Kidney glomerular epithelial cell (primary cell): Measurements from ENCODE around the gene LCN2.
"Not testable (repeated sequence)": the region's sequence is repeated elsewhere in the genome, so short reads cannot be mapped to it uniquely, and the experiment has no call there.

Experiments used
- DNase-seq: peaks from one replicate; lab custom pipeline; 2025; lab: John Stamatoyannopoulos, UW

LCN2 gene

GRCh38 chr9:128149001-128149701 lies at the start of gene LCN2:
Gene LCN2 (plus strand): TSS chr9:128149453. CDS start chr9:128149526, 73 bp downstream.
- DNase-seq = peak; percentile 6

GRCh38 chr9:128099932-128100491 lies 49.2 kb upstream of the LCN2 start:
- DNase-seq = no peak

- no peak for DNase-seq
Observed at GRCh38 chr9:128100581-128100980, 48.7 kb upstream of the LCN2 start.

GRCh38 chr9:128101231-128101661 lies 48.0 kb upstream of the LCN2 start:
- DNase-seq = peak; percentile 9

- DNase-seq = no peak
Observed at GRCh38 chr9:128101690-128102089, 47.6 kb upstream of the LCN2 start.

GRCh38 chr9:128102196-128102595 lies 47.1 kb upstream of the LCN2 start:
- no peak for DNase-seq

- no peak for DNase-seq
Observed at GRCh38 chr9:128102861-128103588, 46.2 kb upstream of the LCN2 start.

- no peak for DNase-seq
Observed at GRCh38 chr9:128103589-128103962, 45.7 kb upstream of the LCN2 start.

- no peak for DNase-seq
Observed at GRCh38 chr9:128104171-128104618, 45.1 kb upstream of the LCN2 start.

GRCh38 chr9:128105538-128106175 lies 43.6 kb upstream of the LCN2 start:
- no peak for DNase-seq

GRCh38 chr9:128106181-128106939 lies 42.9 kb upstream of the LCN2 start:
- DNase-seq = no peak

GRCh38 chr9:128106940-128107467 lies 42.2 kb upstream of the LCN2 start:
- DNase-seq = no peak

- no peak for DNase-seq
Observed at GRCh38 chr9:128107468-128108268, 41.6 kb upstream of the LCN2 start.

GRCh38 chr9:128108269-128109049 lies 40.8 kb upstream of the LCN2 start:
- no peak for DNase-seq

- no peak for DNase-seq
Observed at GRCh38 chr9:128109050-128109709, 40.1 kb upstream of the LCN2 start.

GRCh38 chr9:128111726-128112125 lies 37.5 kb upstream of the LCN2 start:
- not testable (repeated sequence) for DNase-seq

GRCh38 chr9:128113526-128114325 lies 35.5 kb upstream of the LCN2 start:
- no peak for DNase-seq
